CD4-positive, alpha-beta memory T cell (primary cell): ENCODE measurements around the gene SLC25A48. TPM values are rescaled to one million over a fixed set of nuclear protein-coding genes. Genes with fewer than 3 reads are reported as not detected.

ENCODE experiments used
- CTCF ChIA-PET: fragments of 350-600 bp; sonication (Branson Sonifier 250); formaldehyde crosslinking; loops from one replicate; lab custom pipeline; 2021; ENCODE audit warnings: inconsistent platforms; ENCODE audit not compliant: partially characterized antibody; lab: Charles Lee
- POLR2A ChIA-PET: fragments of 350-600 bp; sonication (Branson Sonifier 250); formaldehyde crosslinking; loops from one replicate; lab custom pipeline; 2021; ENCODE audit not compliant: partially characterized antibody; lab: Charles Lee
- DNase-seq, 5 donors: peaks; one replicate each; pipeline versions ENCODE4 v3.0.0 to v3.0.0-alpha.2; 2020 to 2022; ENCODE audit warnings: mixed read lengths in 1 of 5
- H3K27ac ChIP-seq: one replicate; pipeline ENCODE4 v1.7.0; 2013; ENCODE audit warnings: low read depth, low read length
- H3K27me3 ChIP-seq: 2 replicates; pipeline ENCODE4 v1.7.0; 2013; ENCODE audit warnings: mild to moderate bottlenecking, low read length, moderate library complexity; ENCODE audit not compliant: insufficient read depth
- H3K36me3 ChIP-seq: 2 replicates; pipeline ENCODE4 v1.7.0; 2013; ENCODE audit warnings: mild to moderate bottlenecking, low read length, moderate library complexity; ENCODE audit not compliant: insufficient read depth
- H3K4me1 ChIP-seq: 2 replicates; pipeline ENCODE4 v1.7.0; 2013; ENCODE audit warnings: mild to moderate bottlenecking, low read length, moderate library complexity; ENCODE audit not compliant: insufficient read depth
- H3K4me3 ChIP-seq, 2 donors: one replicate each; pipeline ENCODE4 v1.7.0; 2013; ENCODE audit warnings: low read length in 2 of 2, mild to moderate bottlenecking in 1 of 2
- H3K9me3 ChIP-seq, 2 donors: one replicate each; pipeline ENCODE4 v1.7.0; 2013; ENCODE audit warnings: low read length in 2 of 2, control low read depth in 1 of 2; ENCODE audit not compliant: control insufficient read depth in 1 of 2
- H3K27ac Mint-ChIP-seq, 7 donors: one replicate each; pipeline ENCODE4 v1.8.0; 2020 to 2021; ENCODE audit warnings: mixed read lengths in 7 of 7, mild to moderate bottlenecking in 6 of 7, inconsistent platforms in 3 of 7, moderate library complexity in 3 of 7
- H3K27me3 Mint-ChIP-seq, 2 donors: one replicate each; pipeline ENCODE4 v1.8.0; 2020 to 2021; ENCODE audit warnings: mixed read lengths in 2 of 2
- H3K36me3 Mint-ChIP-seq, 2 donors: one replicate each; pipeline ENCODE4 v1.8.0; 2020 to 2021; ENCODE audit warnings: mixed read lengths in 2 of 2, inconsistent platforms in 1 of 2, mild to moderate bottlenecking in 1 of 2
- H3K4me1 Mint-ChIP-seq, 4 donors: one replicate each; pipeline ENCODE4 v1.8.0; 2020 to 2021; ENCODE audit warnings: mixed read lengths in 4 of 4, mild to moderate bottlenecking in 1 of 4
- H3K4me3 Mint-ChIP-seq, 8 donors: one replicate each; pipeline ENCODE4 v1.8.0; 2020 to 2021; ENCODE audit warnings: mixed read lengths in 8 of 8, mild to moderate bottlenecking in 7 of 8, moderate library complexity in 6 of 8, inconsistent platforms in 3 of 8
- H3K9me3 Mint-ChIP-seq, 8 donors: one replicate each; pipeline ENCODE4 v1.8.0; 2020 to 2021; ENCODE audit warnings: mixed read lengths in 8 of 8, mild to moderate bottlenecking in 5 of 8, inconsistent platforms in 3 of 8, moderate library complexity in 1 of 8
- intact Hi-C: fragments of 100-400 bp; cut with micrococcal nuclease; formaldehyde crosslinking; loops from one replicate; pipeline ENCODE4 v1.15.1; 2023
- polyA plus RNA-seq, 2 donors: library from polyadenylated mRNA; unstranded; fragments of 300-500 nt; fragmentation: Illumina TruSeq; gene quantifications; one replicate each; pipeline ENCODE4 v1.2.3, GENCODE V29; 2021
- total RNA-seq, 2 experiments: library from RNA; stranded (reverse); gene quantifications; one replicate each; pipeline ENCODE4 v1.2.3, GENCODE V29; 2021

SLC25A48 gene
- total and polyA plus RNA-seq, 4 experiments from 2014 or later: not detected

- no peak overlapping the region for H3K4me3 ChIP-seq
- Mint-ChIP-seq H3K9me3 (no peaks in the 10 kb centered on the region), H3K4me1 (peaks cover 0 to 1% (median 0%) of the 10 kb centered on the region in 4 donors), H3K27ac (no peak overlapping the region), H3K4me3 (no peak overlapping the region), H3K36me3 (no peaks in the 10 kb centered on the region), H3K27me3 (peaks cover 0 to 9% of the 10 kb centered on the region in 2 donors)
- ChIA-PET CTCF (no interaction called here), POLR2A (no interaction called here)
- no peaks in the 10 kb centered on the region for H3K27me3 ChIP-seq
- no peaks in the 10 kb centered on the region for H3K36me3 ChIP-seq
- no peak for DNase-seq
- no peak overlapping the region for H3K27ac ChIP-seq
- H3K4me1 ChIP-seq: no peaks in the 10 kb centered on the region
- intact Hi-C loops: no loop called here
- H3K9me3 ChIP-seq: no peaks in the 10 kb centered on the region
Observed at GRCh38 chr5:135869935-135870334, 35.5 kb downstream of the SLC25A48 start.

GRCh38 chr5:135871268-135871915 is 36.9 kb downstream of the SLC25A48 start:
- Mint-ChIP-seq H3K4me1 (peaks cover 0 to 1% (median 0%) of the 10 kb centered on the region in 4 donors), H3K4me3 (no peak overlapping the region), H3K9me3 (no peaks in the 10 kb centered on the region), H3K36me3 (no peaks in the 10 kb centered on the region), H3K27me3 (peaks cover 0 to 13% of the 10 kb centered on the region in 2 donors), H3K27ac (no peak overlapping the region)
- Histone ChIP-seq H3K9me3 (no peaks in the 10 kb centered on the region), H3K4me1 (no peaks in the 10 kb centered on the region), H3K27ac (no peak overlapping the region), H3K27me3 (no peaks in the 10 kb centered on the region), H3K36me3 (no peaks in the 10 kb centered on the region), H3K4me3 (no peak overlapping the region)
- ChIA-PET POLR2A (no interaction called here), CTCF (interaction anchor here (1.0 to 1.1 kb wide), 2 partner anchors 32 to 341 kb away, joined by 3 read pairs; no protein-coding TSS in a partner anchor)
- intact Hi-C loops: no loop called here
- no peak for DNase-seq

- H3K36me3 ChIP-seq: no peaks in the 10 kb centered on the region
- DNase-seq: no peak
- intact Hi-C loops: no loop called here
- H3K9me3 ChIP-seq: no peaks in the 10 kb centered on the region
- H3K9me3 Mint-ChIP-seq: no peaks in the 10 kb centered on the region
- ChIA-PET POLR2A (no interaction called here), CTCF (interaction anchor here (1.5 kb wide), 1 partner anchor 208 kb away, joined by 3 read pairs; no protein-coding TSS in a partner anchor)
- no peak overlapping the region for H3K4me3 Mint-ChIP-seq
- no peak overlapping the region for H3K27ac Mint-ChIP-seq
- no peaks in the 10 kb centered on the region for H3K4me1 ChIP-seq
- H3K27me3 ChIP-seq: no peaks in the 10 kb centered on the region
- no peaks in the 10 kb centered on the region for H3K4me1 Mint-ChIP-seq
- peaks cover 1 to 18% of the 10 kb centered on the region in 2 donors for H3K27me3 Mint-ChIP-seq
- H3K36me3 Mint-ChIP-seq: no peaks in the 10 kb centered on the region
- no peak overlapping the region for H3K4me3 ChIP-seq
- no peak overlapping the region for H3K27ac ChIP-seq
Observed at GRCh38 chr5:135873831-135874230, 39.4 kb downstream of the SLC25A48 start.

- H3K9me3 ChIP-seq: no peaks in the 10 kb centered on the region
- no peaks in the 10 kb centered on the region for H3K4me1 Mint-ChIP-seq
- intact Hi-C loops: no loop called here
- no peaks in the 10 kb centered on the region for H3K36me3 Mint-ChIP-seq
- ChIA-PET POLR2A (no interaction called here), CTCF (interaction anchor here (1.5 kb wide), 1 partner anchor 207 kb away, joined by 3 read pairs; no protein-coding TSS in a partner anchor)
- H3K27ac ChIP-seq: no peak overlapping the region
- H3K9me3 Mint-ChIP-seq: no peaks in the 10 kb centered on the region
- DNase-seq: no peak
- peaks cover 3 to 23% of the 10 kb centered on the region in 2 donors for H3K27me3 Mint-ChIP-seq
- no peak overlapping the region for H3K4me3 Mint-ChIP-seq
- H3K4me3 ChIP-seq: no peak overlapping the region
- H3K27me3 ChIP-seq: no peaks in the 10 kb centered on the region
- no peak overlapping the region for H3K27ac Mint-ChIP-seq
- no peaks in the 10 kb centered on the region for H3K4me1 ChIP-seq
- no peaks in the 10 kb centered on the region for H3K36me3 ChIP-seq
Observed at GRCh38 chr5:135874461-135874860, 40.0 kb downstream of the SLC25A48 start.

GRCh38 chr5:135875567-135875966 is 41.1 kb downstream of the SLC25A48 start:
- Histone ChIP-seq H3K27ac (no peak overlapping the region), H3K36me3 (no peaks in the 10 kb centered on the region), H3K4me3 (no peak overlapping the region), H3K27me3 (no peaks in the 10 kb centered on the region), H3K4me1 (no peaks in the 10 kb centered on the region), H3K9me3 (no peaks in the 10 kb centered on the region)
- H3K36me3 Mint-ChIP-seq: no peaks in the 10 kb centered on the region
- ChIA-PET POLR2A (no interaction called here), CTCF (interaction anchor here (0.7 to 1.3 kb wide), 2 partner anchors 10 to 11 kb away, joined by 3 read pairs; no protein-coding TSS in a partner anchor)
- no peak overlapping the region for H3K27ac Mint-ChIP-seq
- no peaks in the 10 kb centered on the region for H3K4me1 Mint-ChIP-seq
- intact Hi-C loops: no loop called here
- H3K4me3 Mint-ChIP-seq: no peak overlapping the region
- DNase-seq: no peak
- peaks cover 3 to 25% of the 10 kb centered on the region in 2 donors for H3K27me3 Mint-ChIP-seq
- no peaks in the 10 kb centered on the region for H3K9me3 Mint-ChIP-seq

- H3K4me1 Mint-ChIP-seq: no peaks in the 10 kb centered on the region
- POLR2A ChIA-PET: no interaction called here
- DNase-seq: no peak
- Histone ChIP-seq H3K9me3 (no peaks in the 10 kb centered on the region), H3K27ac (no peak overlapping the region), H3K27me3 (no peaks in the 10 kb centered on the region), H3K4me3 (no peak overlapping the region), H3K36me3 (no peaks in the 10 kb centered on the region), H3K4me1 (no peaks in the 10 kb centered on the region)
- no peaks in the 10 kb centered on the region for H3K36me3 Mint-ChIP-seq
- CTCF ChIA-PET: interaction anchor here (0.7 to 1.3 kb wide), 2 partner anchors 10 to 11 kb away, joined by 3 read pairs; no protein-coding TSS in a partner anchor
- H3K27ac Mint-ChIP-seq: no peak overlapping the region
- no peak overlapping the region for H3K4me3 Mint-ChIP-seq
- H3K27me3 Mint-ChIP-seq: peaks cover 3 to 31% of the 10 kb centered on the region in 2 donors
- no peaks in the 10 kb centered on the region for H3K9me3 Mint-ChIP-seq
- intact Hi-C loops: no loop called here
Observed at GRCh38 chr5:135876146-135876545, 41.7 kb downstream of the SLC25A48 start.

- H3K4me3 Mint-ChIP-seq: no peak overlapping the region
- H3K4me3 ChIP-seq: no peak overlapping the region
- no peaks in the 10 kb centered on the region for H3K36me3 ChIP-seq
- no peak overlapping the region for H3K27ac ChIP-seq
- H3K9me3 ChIP-seq: no peaks in the 10 kb centered on the region
- no peaks in the 10 kb centered on the region for H3K36me3 Mint-ChIP-seq
- no peak overlapping the region for H3K27ac Mint-ChIP-seq
- H3K27me3 Mint-ChIP-seq: peaks cover 3 to 27% of the 10 kb centered on the region in 2 donors
- no peaks in the 10 kb centered on the region for H3K4me1 Mint-ChIP-seq
- H3K4me1 ChIP-seq: no peaks in the 10 kb centered on the region
- ChIA-PET CTCF (interaction anchor here (2.3 kb wide), 1 partner anchor 11 kb away, joined by 8 read pairs; no protein-coding TSS in a partner anchor), POLR2A (no interaction called here)
- intact Hi-C loops: no loop called here
- H3K9me3 Mint-ChIP-seq: no peaks in the 10 kb centered on the region
- no peaks in the 10 kb centered on the region for H3K27me3 ChIP-seq
- DNase-seq: no peak
Observed at GRCh38 chr5:135877570-135878155, 43.2 kb downstream of the SLC25A48 start.
